Memory B cell (primary cell): Measurements from ENCODE around the gene CCDC92.

ENCODE experiments used
- ATAC-seq: fragments of 150-1000 bp; cut with Tn5 transposase; 2 replicates; pipeline ENCODE4 v1.10.0; 2021; ENCODE audit warnings: low read depth, mild to moderate bottlenecking, moderate library complexity
- DNase-seq, 2 donors: peaks; one replicate each; pipeline ENCODE4 v3.0.0; 2022; ENCODE audit warnings: low spot score in 2 of 2
- H3K27ac Mint-ChIP-seq: one replicate; pipeline ENCODE4 v1.8.0; 2022; ENCODE audit warnings: mild to moderate bottlenecking, moderate library complexity, mixed read lengths
- H3K27me3 Mint-ChIP-seq: one replicate; pipeline ENCODE4 v1.8.0; 2022; ENCODE audit warnings: mixed read lengths
- H3K36me3 Mint-ChIP-seq: one replicate; pipeline ENCODE4 v1.8.0; 2022; ENCODE audit warnings: mild to moderate bottlenecking, mixed read lengths
- H3K4me1 Mint-ChIP-seq: one replicate; pipeline ENCODE4 v1.8.0; 2022; ENCODE audit warnings: mixed read lengths
- H3K4me3 Mint-ChIP-seq: one replicate; pipeline ENCODE4 v1.8.0; 2022; ENCODE audit warnings: mild to moderate bottlenecking, moderate library complexity, mixed read lengths
- H3K9me3 Mint-ChIP-seq: one replicate; pipeline ENCODE4 v1.8.0; 2022; ENCODE audit warnings: mixed read lengths

The CCDC92 gene

GRCh38 chr12:123888989-123889388 is 83.6 kb downstream of the CCDC92 start:
- Mint-ChIP-seq H3K4me3 (no peak overlapping the region), H3K4me1 (no peaks in the 10 kb centered on the region), H3K36me3 (no peaks in the 10 kb centered on the region), H3K27ac (no peak overlapping the region), H3K9me3 (no peaks in the 10 kb centered on the region), H3K27me3 (peaks cover 16% of the 10 kb centered on the region)
- DNase-seq (no peak), ATAC-seq (no peak)

GRCh38 chr12:123886931-123887582 is 85.6 kb downstream of the CCDC92 start:
- H3K9me3 Mint-ChIP-seq, result no peaks in the 10 kb centered on the region
- H3K36me3 Mint-ChIP-seq, result no peaks in the 10 kb centered on the region
- H3K27me3 Mint-ChIP-seq, result peaks cover 17% of the 10 kb centered on the region
- H3K27ac Mint-ChIP-seq, result no peak overlapping the region
- ATAC-seq (no peak), DNase-seq (no peak)
- H3K4me3 Mint-ChIP-seq, result no peak overlapping the region
- no peaks in the 10 kb centered on the region for H3K4me1 Mint-ChIP-seq

- no peaks in the 10 kb centered on the region for H3K36me3 Mint-ChIP-seq
- H3K27me3 Mint-ChIP-seq, result peaks cover 13% of the 10 kb centered on the region
- no peak overlapping the region for H3K4me3 Mint-ChIP-seq
- H3K4me1 Mint-ChIP-seq, result no peaks in the 10 kb centered on the region
- no peaks in the 10 kb centered on the region for H3K9me3 Mint-ChIP-seq
- H3K27ac Mint-ChIP-seq, result no peak overlapping the region
- no peak for DNase-seq
- ATAC-seq, result no peak
Measured at GRCh38 chr12:123886258-123886657, 86.4 kb downstream of the CCDC92 start.
